Measurements from ENCODE around the gene CREM. TPM values are rescaled to one million over a fixed set of nuclear protein-coding genes. Genes with fewer than 3 reads are reported as not detected.

CREM gene
- total and polyA plus RNA-seq, 2 experiments from 2014 or later = 41.9 to 53.2 TPM

- H3K9me2 ChIP-seq (replicated peaks; ENCODE audit: insufficient read depth) = no peaks in the 10 kb centered on the region
- H3K79me2 ChIP-seq = no peaks in the 10 kb centered on the region
- H3K4me2 ChIP-seq = no peak overlapping the region
- no peak overlapping the region for H3K27ac ChIP-seq
- H4K20me1 ChIP-seq (ENCODE audit: insufficient read depth, poor library complexity, severe bottlenecking) = no peaks in the 10 kb centered on the region
- no peak overlapping the region for H2AFZ ChIP-seq
- 87% methylated on average over 3 of the region's 3 CpGs for WGBS (ENCODE audit: low lambda C conversion rate, missing lambda C conversion rate)
- no peaks in the 10 kb centered on the region for H3K9me3 ChIP-seq (ENCODE audit: low read depth)
- peaks cover 6% of the 10 kb centered on the region for H3K4me1 ChIP-seq (ENCODE audit: insufficient read depth)
- no peak overlapping the region for H3K4me3 ChIP-seq
- TF ChIP-seq EZH2 (IDR thresholded peaks at IDR 0.05; ENCODE audit: borderline replicate concordance) (no peak), CTCF (IDR thresholded peaks at IDR 0.05; ENCODE audit: poor library complexity) (no peak), EZH2phosphoT487 (IDR thresholded peaks at IDR 0.05; ENCODE audit: low read depth, severe bottlenecking, unreplicated experiment) (no peak)
- no peak for DNase-seq (ENCODE audit: low spot score)
- no peaks in the 10 kb centered on the region for H3K36me3 ChIP-seq (replicated peaks; ENCODE audit: insufficient read depth, low read depth)
- H3K27me3 ChIP-seq = no peaks in the 10 kb centered on the region
These were observed 26.3 kb downstream of the CREM start for GRCh38 chr10:35152992-35153391.

DNA sequence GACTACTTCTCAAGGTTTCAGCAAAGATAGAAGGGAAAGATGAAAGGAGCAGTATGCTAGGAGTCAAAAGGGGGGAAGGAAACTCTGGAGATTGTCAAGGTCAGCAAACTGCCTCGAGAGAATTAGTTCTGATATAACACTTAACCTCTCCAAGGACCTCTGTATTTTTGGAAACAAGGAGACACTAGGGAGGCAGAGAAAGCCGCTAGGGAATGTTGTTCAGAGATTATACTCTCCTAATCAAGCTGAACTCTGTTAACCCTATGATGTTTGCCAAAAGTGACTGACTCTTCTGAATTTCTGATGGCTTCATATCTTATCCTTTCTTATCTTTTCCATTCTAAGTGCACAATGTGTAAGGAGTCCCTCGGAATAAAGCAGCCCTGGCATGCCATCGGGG, 27.1 kb downstream of the CREM start:
- no peaks in the 10 kb centered on the region for H3K79me2 ChIP-seq
- no peaks in the 10 kb centered on the region for H3K9me3 ChIP-seq (ENCODE audit: low read depth)
- DNase-seq (ENCODE audit: low spot score) = no peak
- no peaks in the 10 kb centered on the region for H3K36me3 ChIP-seq (replicated peaks; ENCODE audit: insufficient read depth, low read depth)
- peaks cover 6% of the 10 kb centered on the region for H3K4me1 ChIP-seq (ENCODE audit: insufficient read depth)
- no peak overlapping the region for H2AFZ ChIP-seq
- no peak overlapping the region for H3K4me3 ChIP-seq
- TF ChIP-seq CTCF (IDR thresholded peaks at IDR 0.05; ENCODE audit: poor library complexity) (no peak), EZH2 (IDR thresholded peaks at IDR 0.05; ENCODE audit: borderline replicate concordance) (no peak), EZH2phosphoT487 (IDR thresholded peaks at IDR 0.05; ENCODE audit: low read depth, severe bottlenecking, unreplicated experiment) (no peak)
- 13% methylated on average over 4 of the region's 4 CpGs for WGBS (ENCODE audit: low lambda C conversion rate, missing lambda C conversion rate)
- no peaks in the 10 kb centered on the region for H3K9me2 ChIP-seq (replicated peaks; ENCODE audit: insufficient read depth)
- H4K20me1 ChIP-seq (ENCODE audit: insufficient read depth, poor library complexity, severe bottlenecking) = no peaks in the 10 kb centered on the region
- no peaks in the 10 kb centered on the region for H3K27me3 ChIP-seq
- H3K4me2 ChIP-seq = peak overlapping the region; percentile 7
- peak overlapping the region; percentile 18 for H3K27ac ChIP-seq

- H3K27me3 ChIP-seq = no peaks in the 10 kb centered on the region
- DNase-seq (ENCODE audit: low spot score) = no peak
- no peak overlapping the region for H2AFZ ChIP-seq
- no peaks in the 10 kb centered on the region for H3K9me2 ChIP-seq (replicated peaks; ENCODE audit: insufficient read depth)
- no peak overlapping the region for H3K27ac ChIP-seq
- H3K4me2 ChIP-seq = no peak overlapping the region
- no peaks in the 10 kb centered on the region for H4K20me1 ChIP-seq (ENCODE audit: insufficient read depth, poor library complexity, severe bottlenecking)
- H3K79me2 ChIP-seq = no peaks in the 10 kb centered on the region
- WGBS (ENCODE audit: low lambda C conversion rate, missing lambda C conversion rate) = 88% methylated on average over 1 of the region's 1 CpG
- no peaks in the 10 kb centered on the region for H3K36me3 ChIP-seq (replicated peaks; ENCODE audit: insufficient read depth, low read depth)
- TF ChIP-seq CTCF (IDR thresholded peaks at IDR 0.05; ENCODE audit: poor library complexity) (no peak), EZH2phosphoT487 (IDR thresholded peaks at IDR 0.05; ENCODE audit: low read depth, severe bottlenecking, unreplicated experiment) (no peak), EZH2 (IDR thresholded peaks at IDR 0.05; ENCODE audit: borderline replicate concordance) (no peak)
- H3K4me3 ChIP-seq = no peak overlapping the region
- H3K9me3 ChIP-seq (ENCODE audit: low read depth) = no peaks in the 10 kb centered on the region
- no peaks in the 10 kb centered on the region for H3K4me1 ChIP-seq (ENCODE audit: insufficient read depth)
These were observed 34.1 kb downstream of the CREM start for GRCh38 chr10:35160743-35161142.

DNA sequence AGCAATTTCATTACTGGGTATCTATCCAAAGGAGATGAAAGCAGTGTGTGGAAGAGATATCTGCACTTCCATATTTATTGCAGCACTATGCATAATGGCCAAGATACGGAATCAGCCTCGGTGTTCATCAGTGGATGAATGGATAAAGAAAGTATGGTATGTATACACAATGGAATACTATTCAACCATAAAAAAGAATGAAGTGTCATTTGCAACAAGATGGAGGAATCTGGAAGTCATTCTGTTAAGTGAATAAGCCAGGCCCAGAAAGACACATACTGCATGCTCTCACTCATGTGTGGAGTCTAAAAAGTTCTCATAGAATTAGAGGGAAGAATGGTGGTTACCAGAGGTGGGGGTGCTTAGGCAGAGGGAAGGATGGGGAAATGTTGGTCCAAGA, 35.3 kb downstream of the CREM start:
- no peaks in the 10 kb centered on the region for H3K79me2 ChIP-seq
- H2AFZ ChIP-seq = no peak overlapping the region
- no peaks in the 10 kb centered on the region for H3K9me3 ChIP-seq (ENCODE audit: low read depth)
- no peaks in the 10 kb centered on the region for H3K36me3 ChIP-seq (replicated peaks; ENCODE audit: insufficient read depth, low read depth)
- H3K4me3 ChIP-seq = no peak overlapping the region
- no peak overlapping the region for H3K4me2 ChIP-seq
- no peak for DNase-seq (ENCODE audit: low spot score)
- TF ChIP-seq CTCF (IDR thresholded peaks at IDR 0.05; ENCODE audit: poor library complexity) (no peak), EZH2phosphoT487 (IDR thresholded peaks at IDR 0.05; ENCODE audit: low read depth, severe bottlenecking, unreplicated experiment) (no peak), EZH2 (IDR thresholded peaks at IDR 0.05; ENCODE audit: borderline replicate concordance) (no peak)
- no peak overlapping the region for H3K27ac ChIP-seq
- H3K9me2 ChIP-seq (replicated peaks; ENCODE audit: insufficient read depth) = no peaks in the 10 kb centered on the region
- no peaks in the 10 kb centered on the region for H3K4me1 ChIP-seq (ENCODE audit: insufficient read depth)
- no peaks in the 10 kb centered on the region for H3K27me3 ChIP-seq
- no peaks in the 10 kb centered on the region for H4K20me1 ChIP-seq (ENCODE audit: insufficient read depth, poor library complexity, severe bottlenecking)
- WGBS (ENCODE audit: low lambda C conversion rate, missing lambda C conversion rate) = 98% methylated on average over 2 of the region's 2 CpGs

All from hepatocyte (in vitro differentiated cells).